Astrocyte of the spinal cord (primary cell): ENCODE measurements around the gene NEURL1B.

Experiments used
- DNase-seq: peaks from one replicate; pipeline ENCODE4 v3.0.0; 2011; ENCODE audit warnings: low read depth, low spot score
- H3K4me3 ChIP-seq: 2 replicates; pipeline ENCODE4 v1.5.1; 2011; ENCODE audit warnings: low read depth, mild to moderate bottlenecking, low read length, moderate library complexity
- CTCF ChIP-seq: IDR thresholded peaks from 2 replicates; pipeline ENCODE4 v1.5.1; 2012; ENCODE audit warnings: low read depth, mild to moderate bottlenecking, low read length, inconsistent platforms
- in situ Hi-C: cut with HindIII; loops from 2 replicates; pipeline ENCODE4 v1.10.0; 2017; ENCODE audit warnings: low sequenced_read_pairs

NEURL1B gene

GRCh38 chr5:172618574-172619365, 22.3 kb upstream of the NEURL1B start:
- TF ChIP-seq CTCF = no peak
- in situ Hi-C loops = no loop called here
- DNase-seq = no peak
- H3K4me3 ChIP-seq = no peak overlapping the region

- no peak overlapping the region for H3K4me3 ChIP-seq
- DNase-seq = no peak
- in situ Hi-C loops = no loop called here
- no peak for TF ChIP-seq CTCF
Measured at GRCh38 chr5:172620506-172620905, 20.6 kb upstream of the NEURL1B start.

GRCh38 chr5:172622091-172623046, 18.7 kb upstream of the NEURL1B start:
- in situ Hi-C loops = no loop called here
- H3K4me3 ChIP-seq = no peak overlapping the region

GRCh38 chr5:172623313-172623980, 17.6 kb upstream of the NEURL1B start:
- no peak overlapping the region for H3K4me3 ChIP-seq
- DNase-seq = no peak
- TF ChIP-seq CTCF = no peak
- in situ Hi-C loops = no loop called here

More at GRCh38 chr5:172622091-172623046, 18.7 kb upstream of the NEURL1B start:
- no peak for TF ChIP-seq CTCF
- no peak for DNase-seq

- TF ChIP-seq CTCF = no peak
- no peak for DNase-seq
- in situ Hi-C loops = no loop called here
- H3K4me3 ChIP-seq = no peak overlapping the region
Measured at GRCh38 chr5:172624083-172624995, 16.7 kb upstream of the NEURL1B start.
